GM18870 (cell line): ENCODE results near the gene HELZ.

Source experiments
- ATAC-seq: cut with Tn5 transposase; IDR thresholded peaks from one replicate; pipeline ENCODE4 v1.9.1; 2021; ENCODE audit warnings: moderate library complexity; ENCODE audit not compliant: unreplicated experiment

Gene HELZ

DNA sequence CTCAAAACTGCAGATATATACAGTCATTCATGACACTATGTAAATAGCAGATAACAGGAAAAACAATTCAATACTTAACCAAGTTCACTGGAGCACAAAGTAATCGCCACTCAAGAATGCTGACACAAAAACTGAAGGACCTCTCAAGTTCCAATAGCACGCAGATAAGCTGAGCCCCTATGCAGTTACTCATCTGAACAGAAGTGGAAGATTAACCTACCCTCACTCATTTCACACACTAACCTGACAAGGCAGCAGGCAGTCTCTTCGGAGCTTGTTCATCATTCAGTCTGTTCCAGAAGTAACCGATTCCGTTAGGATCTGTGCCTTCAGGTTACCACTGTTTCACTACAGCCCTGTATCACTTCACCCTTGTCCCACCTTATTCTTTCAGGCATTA lies 6.0 kb downstream of the HELZ start:
- ATAC-seq, result no peak

DNA sequence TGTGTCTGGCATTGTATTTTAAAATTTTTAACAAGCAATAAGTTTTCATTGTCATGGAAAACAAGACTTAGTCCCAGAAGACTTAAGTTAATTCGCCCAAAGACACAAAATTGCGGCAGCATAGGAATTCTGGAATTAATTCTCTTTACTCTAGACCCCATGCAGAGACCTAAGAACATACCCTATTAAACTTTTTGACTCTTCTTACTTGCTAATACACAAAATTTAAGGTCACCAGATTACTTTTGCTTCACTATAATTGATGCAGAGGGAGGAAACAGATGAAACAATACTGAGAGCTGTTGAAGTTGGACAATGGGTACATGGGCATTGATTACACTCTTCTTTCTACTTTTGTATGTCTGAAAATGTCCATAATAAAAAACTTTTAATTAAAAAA lies 12.6 kb downstream of the HELZ start:
- no peak for ATAC-seq

DNA sequence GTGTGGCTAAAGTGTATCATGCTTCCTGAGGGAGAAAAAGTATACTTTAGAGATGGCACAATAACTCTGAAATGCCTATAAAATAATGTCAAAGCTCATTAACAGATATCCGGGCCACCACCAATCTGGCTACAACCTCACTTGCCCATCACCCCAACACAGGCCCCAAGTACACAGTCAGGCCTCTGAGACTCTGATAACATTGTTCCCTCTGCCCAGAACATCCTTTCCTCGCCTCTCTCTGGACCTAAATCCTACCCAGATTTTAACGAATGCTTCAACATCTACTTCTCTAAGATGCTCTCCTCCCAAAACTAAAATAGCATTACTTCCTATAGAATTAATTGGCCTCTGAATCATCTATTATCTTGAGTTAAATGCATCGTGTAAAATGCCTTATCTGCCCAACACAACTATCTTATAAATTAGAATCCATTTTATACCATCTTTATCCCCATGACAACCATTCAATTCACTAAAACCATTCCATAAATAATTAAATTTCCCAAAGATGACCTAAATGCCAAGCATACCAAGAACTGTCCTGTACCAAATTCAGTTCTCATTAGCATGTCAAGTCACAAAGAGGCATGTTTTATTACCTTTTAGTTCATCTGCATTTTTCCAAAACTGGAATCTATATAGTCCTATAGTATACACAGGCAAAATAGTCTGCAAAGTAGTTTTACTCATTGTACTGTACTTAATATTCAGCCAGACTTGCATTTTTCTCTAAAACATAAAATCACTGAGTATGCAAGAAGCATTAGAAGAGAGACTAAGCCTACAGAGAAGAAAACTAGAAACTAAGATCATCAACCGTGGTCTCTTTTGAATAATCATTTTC lies 15.7 kb downstream of the HELZ start:
- ATAC-seq, result no peak

DNA sequence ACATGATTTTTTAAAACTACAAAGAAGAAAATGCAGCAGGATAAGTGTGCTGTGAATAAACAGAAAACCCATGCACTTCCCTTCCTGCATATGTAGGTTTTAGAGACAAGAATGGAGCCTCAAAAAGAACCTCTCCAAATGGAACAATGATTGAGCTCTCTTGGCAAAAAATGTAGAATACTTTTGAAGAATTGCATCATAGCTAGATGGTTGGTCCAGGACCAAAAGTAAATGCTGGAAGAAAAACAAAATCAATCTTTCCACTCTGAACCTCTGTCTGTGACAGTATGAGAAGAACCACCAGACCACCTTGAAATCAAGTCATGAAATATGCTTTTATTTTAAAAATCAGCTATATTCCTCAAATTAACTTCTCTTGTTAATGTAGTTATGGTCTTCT lies 17.5 kb downstream of the HELZ start:
- no peak for ATAC-seq

DNA sequence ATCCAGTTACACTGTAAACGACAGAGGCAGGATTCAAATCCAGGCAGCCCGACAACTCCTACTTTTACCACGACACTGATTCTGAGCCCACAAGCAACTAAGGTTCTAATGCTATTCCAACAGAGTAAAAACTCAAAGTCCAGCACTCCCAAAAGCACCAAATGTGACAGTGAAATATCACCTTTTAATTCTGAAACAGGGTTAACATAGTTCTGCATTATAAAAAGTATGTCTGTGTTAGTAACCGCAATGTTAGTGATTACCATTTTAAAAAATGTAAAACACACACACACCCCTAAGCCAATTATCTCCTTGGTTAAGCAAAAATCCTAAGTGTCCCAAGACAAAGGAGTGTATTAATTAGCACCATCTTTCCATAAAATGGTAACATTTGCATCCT lies 19.7 kb downstream of the HELZ start:
- no peak for ATAC-seq

DNA sequence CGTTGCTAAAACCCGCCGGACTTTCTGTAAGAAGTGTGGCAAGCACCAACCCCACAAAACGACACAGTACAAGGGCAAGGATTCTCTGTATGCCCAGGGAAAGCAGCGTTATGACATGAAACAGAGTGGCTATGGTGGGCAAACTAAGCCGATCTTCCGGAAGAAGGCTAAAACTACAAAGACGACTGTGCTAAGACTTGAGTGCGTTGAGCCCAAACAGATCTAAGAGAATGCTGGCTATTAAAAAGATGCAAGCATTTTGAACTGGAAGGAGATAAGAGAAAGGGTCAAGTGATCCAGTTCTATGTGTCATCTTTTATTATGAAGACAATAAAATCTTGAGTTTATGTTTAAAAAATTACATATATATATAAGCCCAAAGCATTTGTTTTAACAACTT lies 20.3 kb downstream of the HELZ start:
- no peak for ATAC-seq

DNA sequence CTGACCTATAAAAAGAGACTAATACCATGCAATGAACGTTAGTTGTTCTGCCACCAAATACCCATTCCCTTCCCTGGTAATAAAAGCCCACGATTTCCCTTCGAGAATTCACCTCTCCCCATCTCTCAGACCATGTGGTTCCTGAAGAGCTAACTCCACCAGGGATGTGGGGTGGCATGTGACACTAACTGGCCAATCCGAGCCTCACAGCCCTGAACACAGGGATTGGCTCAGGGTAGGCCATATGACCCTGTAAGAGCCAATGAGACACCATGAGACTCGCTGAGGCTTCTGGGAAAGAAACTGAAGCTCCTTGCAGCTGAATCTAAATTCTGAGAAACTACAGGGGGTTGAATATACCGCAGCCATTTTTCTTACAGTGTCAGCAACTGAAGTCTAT lies 21.1 kb downstream of the HELZ start:
- ATAC-seq, result no peak

DNA sequence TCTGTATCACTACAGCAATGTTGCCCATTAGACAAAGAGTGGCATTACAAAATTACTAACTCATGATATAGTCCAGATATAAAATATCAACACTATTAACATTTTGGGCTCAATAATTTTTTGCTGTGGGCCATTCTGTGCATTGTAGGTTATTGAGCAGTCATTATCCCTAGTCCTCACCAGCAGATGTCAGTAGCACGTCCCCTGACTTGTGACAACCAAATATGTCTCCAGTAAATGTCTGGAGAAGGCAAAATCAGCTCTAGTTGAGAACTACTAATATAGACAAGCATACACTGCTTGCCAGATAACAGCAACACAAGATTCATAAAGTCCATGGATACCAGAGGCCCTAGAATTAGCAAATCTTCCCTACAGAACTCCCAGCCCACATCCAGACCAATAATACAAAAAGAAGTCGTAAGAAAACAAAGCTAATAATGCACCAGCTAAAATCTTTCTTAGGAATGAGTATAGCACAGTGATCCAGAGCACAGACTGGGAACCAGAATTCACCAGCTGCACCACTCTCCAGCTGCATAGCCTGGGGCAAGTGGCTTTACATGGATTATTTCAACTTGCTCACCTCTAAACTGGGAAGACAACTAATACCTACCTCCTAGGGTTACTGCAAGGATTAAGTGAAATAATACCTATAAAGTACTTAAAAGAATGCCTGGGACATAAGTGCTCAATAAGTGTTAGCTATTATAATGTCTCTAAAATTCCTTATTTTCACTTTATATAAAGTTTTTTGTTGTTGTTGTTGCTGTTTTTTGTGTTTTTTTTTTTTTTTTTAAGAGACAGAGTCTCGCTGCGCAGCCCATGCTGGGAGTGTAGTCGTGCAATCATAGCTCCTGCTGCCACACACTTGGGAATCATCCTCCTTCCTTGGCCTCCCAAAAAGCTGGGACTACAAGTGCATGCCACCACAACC lies 23.7 kb downstream of the HELZ start:
- ATAC-seq, result no peak

DNA sequence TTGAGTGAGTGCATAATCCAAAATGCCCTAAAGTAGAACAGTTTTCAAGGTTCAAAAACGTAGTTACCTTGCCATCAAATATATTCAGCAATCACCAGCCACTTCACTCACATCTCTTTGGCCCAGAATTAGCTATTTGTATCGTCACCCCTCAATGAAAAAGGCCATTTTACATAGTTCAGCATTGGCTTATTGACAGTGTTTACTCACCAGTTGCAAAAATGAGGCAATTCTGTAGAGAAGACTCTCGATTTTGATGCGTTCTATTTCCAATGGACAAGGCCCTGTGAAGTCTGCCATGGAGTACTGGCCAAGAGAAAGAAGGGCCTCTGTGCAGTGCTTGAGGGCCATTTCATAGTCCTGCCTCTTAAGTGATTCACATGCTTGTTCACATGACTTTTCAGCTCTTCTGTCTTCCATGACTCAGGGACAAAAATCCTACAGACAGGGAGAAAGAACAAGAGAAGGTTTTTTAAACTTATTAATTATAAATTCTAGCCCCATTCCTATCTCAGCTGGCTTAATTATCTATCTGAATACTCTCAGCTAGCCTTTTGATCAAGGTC lies 26.5 kb downstream of the HELZ start:
- ATAC-seq, result no peak

DNA sequence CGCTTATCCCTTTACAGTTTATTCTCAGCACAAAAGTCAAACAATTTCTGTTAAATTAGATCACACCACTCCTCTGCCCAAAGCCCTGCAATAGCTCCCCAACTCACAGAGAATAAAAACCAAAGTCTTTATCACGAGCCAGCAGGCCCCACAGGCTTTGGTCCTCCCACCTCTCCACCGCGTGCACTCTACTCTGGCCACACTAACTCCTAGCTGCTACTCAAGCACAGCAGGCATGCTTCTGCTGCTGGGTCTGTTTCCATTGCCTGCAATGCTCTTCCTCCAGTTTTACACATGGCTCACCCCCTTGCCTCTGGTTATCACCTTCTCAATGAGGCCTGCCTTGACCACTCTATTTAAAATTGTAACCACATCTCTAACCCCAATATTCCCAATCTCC lies 27.6 kb downstream of the HELZ start:
- no peak for ATAC-seq

DNA sequence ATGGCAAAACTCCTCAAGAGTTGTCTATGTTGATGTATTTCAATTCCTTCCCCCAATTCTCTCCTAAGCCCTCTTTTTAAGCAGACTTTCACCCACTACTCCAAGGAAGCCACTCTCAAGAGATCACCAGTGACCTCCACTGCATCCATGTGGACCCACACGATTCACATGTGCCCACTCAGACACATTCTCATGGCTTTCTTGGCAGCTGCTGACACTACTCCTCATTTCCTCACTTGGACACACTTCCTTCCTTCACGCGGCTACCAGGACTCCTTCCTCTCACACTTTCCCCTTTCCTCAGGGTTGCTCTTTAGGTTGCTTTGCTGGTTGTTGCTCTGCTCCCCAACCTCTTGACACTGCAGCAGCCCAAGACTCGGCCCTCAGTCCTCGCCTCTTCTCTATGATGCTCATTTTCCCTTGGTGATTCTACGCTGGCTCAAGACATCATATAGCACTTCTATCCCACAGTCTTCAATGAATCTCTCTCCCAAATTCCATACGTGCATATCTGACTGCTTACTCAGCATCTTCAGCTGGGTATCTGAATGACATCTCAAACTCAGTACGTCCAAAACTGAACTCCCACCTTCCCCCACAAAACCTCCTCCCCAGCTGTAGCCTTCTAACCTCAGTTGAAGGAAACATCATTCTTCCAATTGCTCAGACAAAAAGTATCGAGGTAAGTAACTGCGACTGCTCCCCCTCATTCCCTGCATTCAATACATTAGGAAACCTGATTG lies 28.2 kb downstream of the HELZ start:
- no peak for ATAC-seq

DNA sequence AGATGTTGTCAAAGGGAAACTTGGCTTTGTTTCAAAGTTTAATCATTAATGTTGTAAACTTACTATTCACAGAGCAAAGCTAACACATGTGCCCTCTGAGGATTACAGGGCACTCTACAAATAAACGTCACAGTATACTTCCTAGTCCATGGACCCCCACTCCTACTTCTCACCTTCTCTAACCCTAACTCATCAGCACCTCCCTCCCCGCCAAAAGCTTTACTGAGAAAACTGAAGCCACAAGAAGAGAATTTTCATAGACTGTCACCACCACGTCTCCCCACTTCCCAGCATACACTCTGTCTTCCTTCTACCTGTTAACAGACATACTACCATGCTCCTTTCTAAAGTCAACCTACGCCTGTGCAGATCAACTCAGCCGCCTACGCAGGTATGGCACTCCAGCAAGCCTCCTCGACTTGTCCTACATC lies 29.0 kb downstream of the HELZ start:
- no peak for ATAC-seq

DNA sequence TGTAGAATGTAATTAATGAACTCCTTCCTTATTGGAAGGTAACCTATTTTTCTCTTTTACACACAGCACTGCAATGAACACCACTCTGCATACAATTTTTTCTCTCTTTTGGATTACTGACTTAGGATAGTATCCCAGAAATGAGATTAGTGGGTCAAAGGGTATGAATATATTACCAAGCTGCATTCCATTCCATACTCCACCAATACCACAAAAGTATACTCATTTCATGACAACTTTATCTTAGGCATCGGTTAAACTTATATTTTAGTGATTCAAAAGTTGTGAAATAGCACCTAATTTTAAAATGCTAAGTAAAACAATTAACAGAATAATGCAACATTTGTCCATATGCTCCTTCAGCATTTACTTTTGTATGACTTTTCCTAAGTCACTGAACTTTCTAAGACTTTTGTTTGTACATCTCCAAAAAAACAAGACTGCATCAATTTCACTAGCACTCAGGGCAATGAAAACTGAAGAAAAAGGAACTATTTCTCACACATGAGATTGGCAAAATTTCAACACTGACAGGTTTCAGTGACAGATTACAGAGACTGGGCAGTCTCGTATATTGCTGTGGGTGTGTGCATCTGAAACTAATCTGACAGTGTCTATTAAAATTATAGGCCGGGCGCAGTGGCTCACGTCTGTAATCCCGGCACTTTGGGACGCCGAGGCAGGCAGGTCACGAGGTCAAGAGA lies 32.1 kb downstream of the HELZ start:
- no peak for ATAC-seq

DNA sequence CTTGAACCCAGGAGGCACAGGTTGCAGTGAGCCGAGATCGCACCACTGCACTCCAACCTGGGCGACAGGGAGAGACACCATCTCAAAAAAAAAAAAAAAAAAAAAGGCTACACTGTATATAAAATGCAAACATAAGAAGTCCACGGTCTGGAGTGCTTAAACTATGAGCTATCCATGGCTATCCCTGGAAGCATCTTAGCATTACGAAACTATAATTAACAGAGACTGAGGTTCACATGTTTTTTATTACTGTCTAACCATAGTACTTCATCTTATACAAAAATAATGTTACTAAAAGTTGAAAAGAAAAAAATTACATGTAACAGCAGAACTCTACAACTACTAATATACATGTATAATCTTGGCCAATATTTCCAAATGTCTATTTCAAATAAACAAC lies 32.8 kb downstream of the HELZ start:
- no peak for ATAC-seq

DNA sequence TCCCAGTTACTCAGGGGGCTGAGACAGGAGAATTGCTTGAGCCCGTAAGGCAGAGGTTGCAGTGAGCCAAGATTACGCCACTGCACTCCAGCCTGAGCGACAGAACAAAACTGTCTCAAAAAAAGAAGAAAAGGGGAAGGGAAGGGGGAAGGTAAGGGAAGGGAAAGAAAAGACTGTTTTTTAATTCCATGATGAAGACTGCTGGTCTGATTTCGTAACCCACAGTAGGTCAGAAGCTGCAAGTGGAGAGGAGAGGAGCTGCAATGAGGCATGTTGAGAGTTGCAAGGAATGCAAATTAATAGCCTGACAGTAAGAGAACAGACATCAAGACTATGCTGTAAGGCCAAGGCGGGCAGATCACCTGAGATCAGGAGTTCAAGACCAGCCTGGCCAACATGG lies 33.3 kb downstream of the HELZ start:
- ATAC-seq, result no peak

DNA sequence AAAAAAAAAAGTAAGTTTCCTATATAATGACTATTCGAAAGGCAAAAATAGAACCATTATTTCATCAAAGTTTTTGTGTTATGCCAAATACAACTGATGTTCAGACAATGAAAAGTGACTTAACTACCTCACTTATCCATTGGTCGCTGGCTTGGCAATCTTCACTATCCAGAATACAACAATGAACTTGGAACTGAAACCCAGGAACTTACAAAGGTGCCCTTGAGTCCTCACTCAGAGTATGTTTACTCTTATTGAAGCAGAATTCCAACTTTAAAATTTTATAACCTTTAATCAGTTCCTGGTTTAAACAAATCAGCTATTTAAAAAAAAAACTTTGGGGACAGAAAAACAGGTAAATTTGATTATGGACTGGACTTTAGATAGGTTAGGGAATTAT lies 34.1 kb downstream of the HELZ start:
- ATAC-seq, result no peak

DNA sequence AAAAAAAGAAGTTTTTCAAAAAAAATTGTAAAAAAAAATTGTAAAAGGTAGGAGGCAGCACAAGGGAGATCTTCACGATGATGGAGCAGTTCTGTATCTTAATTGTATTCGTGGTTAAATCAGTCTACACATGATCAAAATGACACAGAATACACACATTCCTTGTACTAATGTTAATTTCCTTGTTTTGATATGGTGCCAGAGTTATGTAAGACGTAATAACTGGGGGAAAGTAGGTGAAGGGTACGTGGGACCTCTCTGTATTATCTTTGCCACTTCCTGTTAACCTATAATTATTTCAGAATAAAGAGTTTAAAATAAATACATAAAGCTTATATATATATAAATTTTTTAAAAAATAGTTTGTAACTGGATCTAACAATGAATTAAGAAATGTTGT lies 36.8 kb downstream of the HELZ start:
- ATAC-seq, result no peak

DNA sequence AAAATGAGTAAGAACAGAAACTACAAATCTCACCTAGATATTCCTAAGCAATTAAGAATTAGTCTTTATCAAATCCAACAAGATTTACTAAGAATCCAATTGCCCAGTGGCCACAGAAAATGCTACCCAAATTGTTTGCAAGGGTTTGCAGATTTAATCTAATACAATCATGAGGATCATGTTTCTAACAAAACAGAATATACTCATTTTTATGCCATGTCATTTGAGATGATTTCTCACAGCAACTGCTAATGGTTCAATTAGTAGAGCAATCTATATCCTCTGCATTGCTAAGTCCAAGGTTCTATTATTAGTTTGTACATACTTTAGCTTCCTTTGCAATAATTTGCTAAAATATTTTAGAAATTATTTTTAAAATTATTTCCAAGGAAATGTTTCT lies 41.2 kb downstream of the HELZ start:
- no peak for ATAC-seq

DNA sequence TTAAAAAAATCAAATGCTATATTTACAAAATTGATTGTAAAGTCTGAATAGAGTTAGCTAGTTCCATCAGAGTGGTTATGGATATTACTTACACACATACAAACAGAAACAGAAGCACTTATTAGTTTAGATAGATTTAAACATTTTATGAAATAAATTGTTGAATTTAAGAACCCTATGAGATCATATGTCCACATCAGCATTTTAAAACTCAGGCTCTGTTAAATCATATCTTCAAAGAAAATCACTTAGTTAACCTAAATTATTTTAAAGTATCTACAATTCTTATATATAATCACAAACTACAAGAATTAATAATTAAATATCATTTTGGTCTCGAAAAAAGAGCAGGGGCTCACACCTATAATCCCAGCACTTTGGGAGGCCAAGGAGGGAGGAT lies 42.5 kb downstream of the HELZ start:
- ATAC-seq, result no peak

DNA sequence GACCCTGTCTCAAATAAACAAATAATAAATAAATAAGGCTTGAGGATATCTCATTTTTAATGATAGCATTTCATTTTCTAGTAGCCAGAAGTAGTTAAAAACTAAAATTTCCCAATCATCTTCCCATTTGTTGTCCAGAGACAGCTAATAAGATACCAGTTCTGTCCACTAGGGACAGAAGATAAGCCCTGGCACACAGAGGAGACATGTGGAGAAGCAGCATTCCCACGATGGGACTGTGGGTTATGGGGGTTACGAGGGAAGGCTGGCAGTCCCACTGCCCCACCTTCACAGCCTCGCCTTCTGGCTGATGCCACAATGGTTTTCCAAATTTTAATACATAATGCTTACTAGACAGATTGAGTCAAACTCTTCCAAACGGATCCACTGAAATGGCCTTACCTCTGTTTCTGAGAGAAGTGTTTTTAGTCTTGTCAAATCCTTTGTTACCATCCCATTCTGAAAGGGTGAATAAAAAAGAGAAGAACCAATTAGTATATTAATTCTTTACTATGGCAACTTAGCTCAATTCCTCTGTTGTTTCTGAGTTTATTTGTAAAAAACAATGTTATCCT lies 44.2 kb downstream of the HELZ start:
- ATAC-seq, result no peak
